GM19023 (cell line): ENCODE measurements around the gene PXT1.
A peak's percentile ranks its signal among the peaks of the same experiment; 100 is the strongest.

Source experiments
- ATAC-seq: cut with Tn5 transposase; IDR thresholded peaks from one replicate; pipeline ENCODE4 v1.9.1; 2021; ENCODE audit warnings: mild to moderate bottlenecking, moderate library complexity; ENCODE audit not compliant: unreplicated experiment

Gene PXT1

DNA sequence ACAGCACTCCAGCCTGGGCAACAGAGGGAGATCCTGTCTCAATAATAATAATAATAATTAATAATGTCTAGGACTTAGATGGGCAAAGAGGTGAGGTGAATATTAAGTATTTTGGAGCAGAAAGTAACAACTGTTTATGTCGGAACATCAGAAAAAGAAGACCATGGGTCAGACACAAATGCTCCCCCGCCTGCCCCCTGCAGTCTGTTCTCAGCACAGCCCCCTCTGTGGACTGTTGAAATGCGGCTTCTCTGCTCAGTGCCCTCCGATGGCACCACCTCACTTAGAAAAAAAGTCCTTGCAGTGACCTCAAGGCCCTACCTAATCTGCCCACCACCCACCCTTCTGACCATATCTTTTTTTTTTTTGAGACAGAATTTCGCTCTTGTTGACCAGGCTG lies 50.0 kb downstream of the PXT1 start:
- no peak for ATAC-seq

DNA sequence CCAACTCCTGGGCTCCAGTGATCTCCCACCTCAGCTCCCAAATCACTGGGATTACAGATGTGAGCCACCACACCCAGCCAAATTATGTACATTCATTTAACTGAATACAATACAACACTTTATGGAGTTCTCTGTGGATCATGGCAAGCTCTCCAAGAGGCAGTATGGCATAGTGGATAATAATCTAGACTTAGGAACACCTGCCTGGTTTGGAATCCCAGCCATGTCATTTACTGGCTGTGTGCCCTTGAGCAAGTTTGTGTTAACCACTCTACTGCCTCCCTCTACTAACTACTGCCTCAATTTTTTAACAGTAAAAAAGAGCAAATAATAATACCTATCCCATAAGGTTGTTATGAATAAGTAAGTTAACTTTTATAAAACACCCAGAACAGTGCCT lies 53.3 kb downstream of the PXT1 start:
- ATAC-seq = no peak

DNA sequence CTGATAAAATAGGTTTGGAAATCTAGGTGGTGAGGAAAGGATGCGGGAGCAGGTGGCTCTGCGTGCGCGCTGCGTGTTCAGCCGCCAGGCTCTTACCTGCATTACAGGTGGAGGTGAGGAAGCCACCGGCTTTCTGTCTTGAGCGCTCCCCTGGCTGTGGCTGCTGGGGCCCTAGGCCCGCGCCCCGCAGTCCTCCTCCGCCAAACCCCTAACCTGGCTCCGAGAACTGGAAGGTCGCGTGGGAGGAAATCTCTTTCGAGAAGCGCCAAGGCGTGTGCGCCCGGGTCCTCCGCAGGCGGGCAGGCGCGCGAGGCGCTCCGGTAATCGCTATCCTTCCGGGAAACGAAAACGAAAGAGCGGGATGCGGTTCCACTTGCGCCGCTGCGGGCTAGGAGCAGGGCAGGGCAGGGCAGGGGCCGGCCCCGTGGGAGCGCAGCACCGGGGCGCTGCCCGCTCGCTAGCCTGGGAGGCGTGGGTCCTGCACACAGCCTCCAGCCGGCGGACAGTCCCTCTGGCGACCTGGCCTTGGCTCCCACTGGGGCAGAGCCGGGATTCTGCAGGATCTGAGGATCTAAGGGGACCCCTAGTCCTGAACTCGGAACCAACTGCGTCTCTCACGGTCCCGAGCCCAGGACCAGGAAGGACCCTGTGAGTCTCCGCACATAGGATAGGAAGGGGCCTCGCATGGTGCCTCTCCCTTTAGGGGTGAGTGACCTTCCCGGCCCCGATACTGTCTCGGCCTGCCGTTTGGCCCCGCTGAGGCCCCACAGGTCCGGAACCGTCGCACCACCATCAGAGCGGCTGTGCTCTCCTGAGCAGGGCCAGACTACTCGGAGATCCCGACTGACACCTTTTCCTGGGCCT lies 55.0 kb downstream of the PXT1 start, which contains the start of gene ETV7:
Gene ETV7 (minus strand): TSS at position 230 of the 864 bp plus-strand sequence. CDS start 128 bp downstream, at position 102.
- ATAC-seq = peak; percentile 46

DNA sequence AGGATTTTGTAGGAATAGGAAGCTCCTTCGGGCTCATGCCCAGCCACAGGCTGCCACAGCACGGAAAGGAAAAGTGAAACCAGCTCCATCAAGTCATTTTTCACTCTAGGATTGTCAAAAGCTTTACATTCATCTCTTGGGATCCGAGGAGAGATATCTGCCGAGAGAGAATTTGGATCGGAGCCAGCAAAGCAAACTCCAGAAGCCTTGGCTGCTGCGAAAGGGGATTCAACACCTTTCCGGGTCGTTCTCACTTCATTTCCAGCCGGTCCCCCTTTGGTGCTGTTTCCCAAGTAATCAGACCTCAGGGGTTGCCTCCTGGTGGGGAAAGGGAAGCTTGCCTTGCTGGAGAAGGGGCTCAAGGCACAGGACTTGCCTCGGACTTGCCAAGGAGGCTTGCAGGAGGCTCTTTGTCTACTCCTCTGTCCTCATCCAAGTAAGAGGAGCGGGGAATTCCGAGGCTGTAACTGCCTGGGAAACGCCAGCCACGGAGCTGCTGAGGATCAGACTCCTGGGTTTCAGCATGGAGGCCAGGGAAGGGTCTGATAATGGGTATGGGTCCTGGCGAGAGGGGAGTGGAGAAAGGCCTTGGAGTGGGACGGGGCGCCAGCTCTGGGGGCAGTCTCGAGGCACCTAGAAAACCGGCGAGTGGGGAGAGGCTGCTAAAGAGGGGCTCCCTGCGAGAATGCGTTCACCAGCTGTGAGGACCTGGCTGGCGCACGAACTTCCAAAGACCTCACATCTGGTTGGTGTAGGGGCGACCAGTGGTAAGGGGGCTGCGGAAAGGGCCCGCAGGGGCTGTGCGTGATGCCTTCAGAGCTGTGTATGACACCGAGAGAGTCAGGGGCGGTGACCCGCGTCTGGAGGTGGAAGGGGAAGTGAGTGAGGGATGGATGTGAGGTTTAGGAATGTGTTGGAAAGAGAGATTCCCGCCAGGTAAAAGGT lies 55.9 kb downstream of the PXT1 start:
- no peak for ATAC-seq

DNA sequence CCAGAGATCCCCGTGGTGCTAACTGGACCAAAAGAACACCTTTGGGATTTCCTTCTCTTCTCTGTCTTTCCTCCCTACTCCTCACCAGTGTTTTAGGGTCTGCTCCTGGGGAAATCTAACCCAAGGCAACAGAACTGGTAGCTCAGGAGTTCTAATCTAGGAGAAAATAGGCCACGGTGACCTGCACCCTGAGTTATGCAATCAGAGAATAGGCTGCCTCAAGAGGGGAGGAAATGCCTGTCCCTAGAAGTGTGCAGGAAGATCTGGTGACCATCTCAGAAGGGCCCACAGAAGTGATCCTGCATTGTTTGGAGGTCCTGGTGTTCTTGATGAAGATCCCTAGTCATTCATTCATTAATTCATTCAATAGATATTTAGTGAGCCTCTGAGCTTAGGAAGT lies 58.6 kb downstream of the PXT1 start:
- no peak for ATAC-seq

DNA sequence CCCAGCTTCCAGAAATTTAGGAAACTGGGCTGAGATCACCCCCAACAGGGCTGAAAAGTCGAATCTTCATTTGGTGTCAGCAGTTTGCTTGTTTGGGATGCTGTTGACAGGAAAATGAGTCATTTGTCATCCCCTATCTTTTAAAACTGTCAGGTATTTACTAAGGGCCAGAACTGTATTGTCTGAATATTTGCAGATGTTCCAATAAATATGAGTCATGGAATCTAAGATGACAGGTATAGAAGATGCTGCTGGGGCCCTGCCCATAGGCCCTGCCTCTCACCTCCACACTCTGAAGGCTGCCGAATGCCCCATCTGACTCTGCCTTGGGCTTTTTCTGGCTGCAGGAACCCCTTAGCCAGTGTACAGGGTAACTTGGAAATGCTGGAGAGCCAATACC lies 59.0 kb downstream of the PXT1 start:
- no peak for ATAC-seq

DNA sequence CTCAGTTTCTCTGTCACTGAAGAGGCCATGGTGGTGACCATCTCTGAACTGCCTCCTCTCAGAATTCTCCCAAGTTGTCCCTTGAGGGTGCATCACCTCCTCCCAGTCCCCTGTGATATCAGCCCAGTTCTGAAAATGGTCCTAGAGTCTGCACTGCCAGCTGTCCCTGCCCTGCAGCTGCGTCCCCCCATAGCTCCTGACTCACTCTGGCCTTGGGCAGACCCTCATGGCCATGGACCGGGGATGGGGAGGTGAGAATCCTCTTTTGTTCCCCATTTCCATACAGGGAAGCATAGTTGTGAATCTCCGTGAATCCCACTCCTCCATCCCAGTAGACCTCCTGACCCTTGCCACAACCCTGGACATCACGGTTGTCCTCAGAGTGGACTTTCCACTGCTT lies 59.7 kb downstream of the PXT1 start:
- ATAC-seq = no peak

DNA sequence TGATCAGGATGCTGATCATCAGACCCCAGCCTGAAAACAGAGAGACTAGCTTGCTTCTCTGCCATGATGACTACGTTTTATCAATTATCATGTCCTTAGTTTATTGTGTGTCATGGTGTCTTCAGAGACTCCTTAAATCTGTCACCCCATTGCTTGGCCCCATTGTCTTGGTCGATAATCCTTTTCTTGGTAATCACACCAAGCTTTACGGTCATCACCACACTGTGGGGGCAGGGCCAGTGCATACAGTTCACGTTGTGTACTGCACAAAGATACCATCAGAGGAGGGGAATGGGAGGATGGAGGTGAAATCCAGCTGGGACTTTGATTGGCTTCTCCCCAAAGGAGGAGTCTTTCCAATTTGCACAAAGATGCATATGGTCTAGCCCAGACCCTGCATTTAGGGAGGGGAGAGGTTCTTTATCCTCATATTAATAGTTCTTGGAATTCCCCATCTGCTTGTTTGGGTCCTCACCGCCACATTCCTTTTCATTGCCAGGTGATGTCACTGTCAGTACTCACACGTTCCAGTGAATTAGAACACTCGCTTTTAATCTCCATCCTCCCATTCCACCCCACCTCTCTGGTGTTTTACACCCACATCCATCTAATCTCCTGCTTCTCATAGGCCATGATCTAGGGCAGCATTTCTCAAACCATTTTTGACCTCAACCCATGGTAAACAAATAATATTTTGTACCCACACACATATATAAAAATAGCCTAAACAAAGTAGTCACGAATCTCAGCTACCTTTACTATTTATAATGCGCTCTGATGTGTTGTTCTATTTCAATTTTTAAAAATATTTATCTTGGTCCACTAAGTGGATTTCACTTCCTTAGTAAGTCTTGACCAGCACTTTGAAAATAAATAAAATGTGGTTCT lies 60.9 kb downstream of the PXT1 start:
- no peak for ATAC-seq

DNA sequence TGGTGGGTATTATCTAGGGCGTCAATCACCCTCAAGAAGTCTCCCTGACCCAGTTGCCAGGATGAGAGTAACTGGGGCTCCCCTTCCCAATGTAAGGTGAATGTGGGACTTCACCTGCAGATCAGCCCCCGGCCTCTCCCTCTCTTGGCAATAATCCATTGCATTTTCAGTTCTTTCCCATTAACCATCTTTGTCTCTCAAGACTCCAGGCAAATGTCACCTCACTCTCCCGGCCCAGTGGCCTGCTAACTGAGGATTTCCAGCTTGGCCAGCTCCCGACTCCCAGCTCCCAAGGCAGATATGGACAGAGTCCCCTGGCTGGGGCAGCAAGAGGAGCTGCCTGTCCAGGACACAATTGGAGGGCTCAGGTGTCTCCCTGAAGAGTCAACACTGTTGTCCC lies 62.5 kb downstream of the PXT1 start:
- no peak for ATAC-seq

DNA sequence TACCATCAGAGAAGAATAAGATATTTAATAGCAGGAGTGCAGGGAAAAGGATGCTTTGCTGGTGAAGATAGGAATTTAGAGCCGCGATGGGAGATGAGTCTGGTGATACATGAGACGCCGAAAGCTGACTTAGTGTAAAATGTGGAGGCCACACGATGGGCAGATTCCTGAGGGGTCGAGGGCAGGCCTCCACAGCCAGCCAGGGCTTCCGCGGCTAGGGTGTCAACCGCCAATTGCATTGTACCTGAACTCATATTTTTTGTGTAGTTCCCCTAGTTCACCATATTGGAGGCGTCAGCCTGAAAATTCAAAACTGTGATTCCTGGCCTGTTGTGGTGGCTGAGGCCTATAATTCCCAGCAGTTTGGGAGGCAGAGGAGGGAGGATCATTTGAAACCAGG lies 63.7 kb downstream of the PXT1 start:
- no peak for ATAC-seq

DNA sequence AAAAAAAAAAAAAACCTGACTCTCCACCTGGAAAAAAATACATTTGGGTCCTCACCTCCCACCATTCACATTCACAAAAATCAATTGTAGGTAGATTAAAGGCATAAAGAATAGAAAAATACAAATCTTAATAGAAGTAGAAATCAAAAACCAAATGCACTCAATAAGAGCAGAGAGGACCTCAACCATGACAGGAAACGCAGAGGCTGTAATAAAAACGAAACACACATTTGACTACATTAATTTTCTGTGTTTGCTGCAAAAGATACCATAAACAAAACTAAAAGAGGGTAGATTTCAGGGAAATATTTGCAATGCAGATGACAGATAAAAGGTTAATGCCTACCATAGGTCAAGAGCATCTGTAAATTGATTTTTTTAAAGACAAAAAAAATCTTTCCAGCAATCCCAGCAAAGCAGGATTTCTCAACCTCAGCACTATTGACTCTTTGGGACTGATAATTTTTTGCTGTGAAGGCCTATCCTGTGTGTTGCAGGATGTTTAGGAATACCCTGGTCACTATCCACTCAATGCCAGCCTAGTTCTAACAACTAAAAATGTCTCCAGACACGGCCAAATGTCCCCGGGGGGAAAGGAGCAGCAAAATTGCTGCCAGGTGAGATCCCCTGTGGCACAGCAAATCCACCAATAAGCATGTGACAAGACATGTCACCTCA lies 64.3 kb downstream of the PXT1 start:
- ATAC-seq = no peak

DNA sequence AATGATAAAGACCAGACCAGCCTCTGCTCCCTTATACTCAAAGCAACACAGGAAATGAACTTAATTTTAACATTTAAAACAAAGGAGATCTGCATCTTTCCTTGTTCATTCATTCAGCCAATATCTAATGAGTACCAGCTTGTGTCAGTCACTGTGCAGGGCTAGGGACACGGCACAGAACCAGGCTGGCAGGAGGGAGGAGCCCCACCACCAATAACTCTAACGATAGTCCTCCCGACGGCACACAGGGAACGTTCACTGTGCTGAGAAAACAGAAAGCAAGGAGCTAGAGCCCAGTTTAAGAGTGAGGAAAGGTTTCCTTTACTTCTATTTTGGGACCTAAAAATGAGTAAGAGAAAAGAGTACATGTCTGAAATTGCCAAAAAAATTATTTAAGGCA lies 65.1 kb downstream of the PXT1 start:
- no peak for ATAC-seq

DNA sequence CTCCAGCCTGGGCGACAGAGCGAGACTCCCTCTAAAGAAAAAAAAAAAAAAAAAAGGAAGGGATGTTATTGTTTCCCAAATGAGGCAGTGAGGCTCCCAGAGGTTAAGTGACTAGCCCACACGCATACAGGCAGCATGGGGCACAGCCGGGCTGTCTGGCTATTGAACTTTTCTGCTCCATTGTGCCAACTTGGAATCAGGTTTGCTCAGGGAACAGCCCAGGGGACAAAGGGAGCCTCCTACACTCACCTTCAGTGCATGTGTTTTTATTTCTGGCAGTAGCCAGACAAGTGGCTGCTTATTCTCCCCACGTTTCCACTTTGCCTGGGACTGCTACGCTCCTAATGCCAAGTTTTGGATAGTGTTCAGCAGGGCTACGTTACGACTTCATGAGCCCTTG lies 65.9 kb downstream of the PXT1 start:
- no peak for ATAC-seq

DNA sequence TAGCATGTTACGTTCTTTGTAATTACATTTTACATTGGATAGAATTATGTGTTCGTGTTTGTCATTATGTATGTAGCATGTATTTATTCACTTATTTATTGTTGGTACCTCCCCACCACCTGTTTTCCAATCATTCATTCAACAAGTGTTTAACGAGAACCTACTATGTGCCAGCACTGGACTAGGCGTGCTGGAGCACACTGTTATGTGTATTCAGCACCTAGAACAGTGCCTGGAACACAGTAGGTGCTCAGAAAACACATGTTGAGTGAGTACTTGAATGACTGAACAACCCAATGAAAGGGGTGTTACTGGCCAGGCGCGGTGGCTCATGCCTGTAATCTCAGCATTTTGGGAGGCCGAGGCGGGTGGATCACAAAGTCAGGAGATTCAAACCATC lies 66.5 kb downstream of the PXT1 start:
- ATAC-seq = no peak

DNA sequence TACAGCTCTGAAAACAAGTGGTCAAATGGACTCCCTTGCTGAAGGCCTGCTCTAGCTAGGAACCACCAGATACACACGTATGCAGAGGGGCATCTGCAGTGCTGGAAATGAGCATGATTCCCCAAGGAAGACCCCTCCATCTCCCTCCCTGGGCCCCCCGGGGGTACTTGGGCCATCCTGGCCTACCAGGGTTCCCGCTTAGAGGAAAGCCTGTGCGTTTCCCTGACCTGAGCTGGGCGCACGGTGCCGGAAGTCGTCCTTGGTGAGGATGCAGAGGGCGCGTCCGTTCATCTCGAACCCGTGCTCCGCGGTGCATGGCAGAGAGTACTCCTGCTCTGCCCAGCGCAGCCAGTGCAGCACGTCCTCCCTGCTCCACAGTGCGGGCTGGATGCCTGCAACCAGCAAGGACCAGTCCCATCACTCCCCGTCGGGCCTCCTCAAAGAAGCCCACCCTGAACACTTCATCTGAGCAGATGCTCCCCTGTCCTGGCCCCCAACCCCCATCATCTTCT lies 67.0 kb downstream of the PXT1 start:
- ATAC-seq = no peak

DNA sequence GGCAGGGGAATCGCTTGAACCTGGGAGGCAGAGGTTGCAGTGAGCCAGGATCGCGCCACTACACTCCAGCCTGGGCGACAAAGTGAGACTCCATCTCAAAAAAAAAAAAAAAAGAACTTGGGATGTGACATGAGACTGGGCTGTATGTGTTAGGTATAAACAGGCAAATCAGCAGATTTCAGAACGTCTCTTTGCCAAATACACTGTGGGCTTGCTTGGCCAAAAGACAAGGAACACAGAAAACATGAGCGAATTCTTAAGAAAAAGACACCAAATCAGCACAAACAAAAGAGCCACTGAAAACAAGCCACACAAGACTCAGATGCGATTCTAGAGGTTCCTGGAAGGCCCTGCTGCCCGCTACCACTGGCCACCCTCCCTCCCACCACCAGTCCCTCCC lies 67.7 kb downstream of the PXT1 start:
- no peak for ATAC-seq

DNA sequence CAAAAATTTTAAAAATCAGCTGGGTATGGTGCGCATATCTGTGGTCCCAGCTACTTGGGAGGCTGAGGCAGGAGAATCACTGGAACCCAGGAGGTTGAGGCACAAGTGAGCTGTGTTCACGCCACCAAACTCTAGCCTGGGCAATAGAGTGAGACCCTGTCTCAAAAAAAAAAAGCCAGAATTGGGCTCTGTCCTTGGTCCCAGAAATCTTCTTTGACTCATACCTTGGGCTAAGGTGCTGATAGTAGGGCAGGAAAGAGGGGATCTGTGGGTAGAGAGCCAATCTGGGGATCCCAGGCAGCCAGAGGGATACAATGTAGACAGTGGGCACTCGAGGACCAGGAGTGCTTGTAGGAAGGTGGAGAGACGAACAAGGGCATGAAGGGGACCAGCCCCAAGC lies 68.5 kb downstream of the PXT1 start:
- no peak for ATAC-seq

DNA sequence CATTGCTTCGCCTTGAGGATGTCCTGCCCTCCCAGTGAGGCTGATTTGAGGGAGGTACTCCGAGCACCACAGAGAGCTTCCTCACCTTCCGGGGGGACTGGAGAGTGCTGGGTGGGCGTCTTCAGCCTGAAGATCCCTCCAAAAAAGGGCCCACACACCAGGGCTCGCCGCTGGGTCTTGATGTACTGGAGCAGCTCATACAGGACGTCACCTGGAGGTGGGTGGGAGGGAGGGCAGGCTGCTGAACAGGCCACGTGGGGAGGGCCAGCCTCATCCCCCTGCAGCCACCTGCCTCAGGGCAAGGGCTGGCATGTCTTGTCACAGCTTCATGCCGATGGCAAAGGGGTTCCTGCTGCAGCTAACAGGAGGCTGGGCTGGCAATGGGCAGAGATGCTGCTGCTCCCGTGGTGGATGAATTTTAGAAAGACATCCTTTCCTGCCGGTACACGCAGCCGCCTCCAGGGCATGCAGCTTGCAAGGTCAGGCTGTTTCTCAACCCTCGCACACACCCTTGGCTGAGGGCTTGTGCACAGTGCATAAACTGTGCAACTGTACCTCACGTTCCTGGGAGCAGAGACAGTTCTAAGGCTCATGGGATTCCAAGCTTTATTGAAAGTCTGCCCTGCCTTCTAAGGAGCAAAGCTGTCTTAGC lies 69.2 kb downstream of the PXT1 start:
- no peak for ATAC-seq

DNA sequence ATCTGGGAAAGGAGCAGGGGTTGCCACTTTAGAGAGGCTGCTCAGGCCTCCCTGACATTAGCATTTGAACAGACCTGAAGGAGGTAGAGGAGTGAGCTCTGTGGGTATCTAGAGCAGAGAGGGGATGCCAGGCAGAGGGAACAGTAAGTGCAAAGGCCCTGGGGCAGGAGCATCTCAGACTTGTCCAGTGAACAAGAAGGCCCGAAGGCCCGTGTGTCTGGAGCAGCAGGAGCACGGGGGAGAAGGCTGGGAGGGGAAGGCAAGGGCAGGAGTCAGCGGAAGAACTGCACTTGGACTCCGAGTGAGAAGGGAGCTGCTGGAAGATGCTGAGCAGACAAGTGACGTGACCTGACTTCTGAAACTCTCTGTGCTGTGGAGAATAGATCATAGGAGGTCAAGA lies 70.6 kb downstream of the PXT1 start:
- ATAC-seq = no peak

DNA sequence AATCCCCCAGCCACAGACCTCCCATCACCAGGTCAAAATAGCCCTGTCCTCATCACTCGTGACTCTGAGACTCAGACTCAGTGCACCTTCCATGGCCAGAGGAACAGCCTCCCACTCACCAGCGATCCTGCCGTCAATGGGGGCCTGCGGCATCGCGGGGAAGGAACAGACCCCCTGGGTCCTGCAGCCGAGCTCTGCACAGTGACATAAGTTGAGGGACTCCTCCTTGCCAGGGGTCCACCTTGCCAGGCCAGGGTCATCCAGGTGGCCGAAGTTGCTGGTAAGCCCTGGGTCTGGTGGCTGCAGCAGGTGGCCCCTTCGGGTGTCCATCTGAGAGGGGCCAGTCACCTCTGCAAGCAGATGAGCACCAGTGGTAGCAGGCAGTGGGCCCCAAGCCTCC lies 71.4 kb downstream of the PXT1 start:
- ATAC-seq = no peak
